ENCODE results near the gene CNMD. TPM values are rescaled to one million over a fixed set of nuclear protein-coding genes. Genes with fewer than 3 reads are reported as not detected.

CNMD gene
- total RNA-seq, 1 donor from 2014 or later, result not detected

DNA sequence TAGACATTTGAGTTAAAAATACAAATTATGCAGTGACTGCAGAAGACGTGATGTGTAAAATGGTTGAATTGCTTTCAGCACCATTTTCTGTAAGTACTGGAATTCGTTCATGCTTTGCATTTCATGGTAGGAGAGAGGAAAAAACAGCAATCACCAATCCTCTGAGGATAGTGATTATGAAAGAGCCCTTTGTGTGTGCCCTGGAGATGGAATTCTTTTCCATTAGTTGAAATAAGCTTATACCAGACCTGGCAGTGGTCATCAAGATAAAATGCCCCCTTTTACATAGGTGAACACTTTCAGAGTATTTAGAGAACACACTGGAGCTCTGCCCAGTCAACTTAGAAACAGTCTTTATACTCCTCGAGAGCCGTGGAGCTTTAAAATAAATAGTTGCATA is 1.7 kb downstream of the CNMD start:
- H3K4me3 Mint-ChIP-seq (ENCODE audit: unreplicated experiment), result no peak overlapping the region
- no peak for DNase-seq (ENCODE audit: extremely low spot score, unreplicated experiment)
- H3K4me1 Mint-ChIP-seq (ENCODE audit: unreplicated experiment), result no peaks in the 10 kb centered on the region
- no peak for TF ChIP-seq CTCF (IDR thresholded peaks at IDR 0.05)
- no peaks in the 10 kb centered on the region for H3K36me3 Mint-ChIP-seq (ENCODE audit: unreplicated experiment)
- peaks cover 11% of the 10 kb centered on the region for H3K27me3 Mint-ChIP-seq (ENCODE audit: unreplicated experiment)
- no peak overlapping the region for H3K27ac Mint-ChIP-seq (ENCODE audit: unreplicated experiment)
- H3K9me3 Mint-ChIP-seq (ENCODE audit: unreplicated experiment), result no peaks in the 10 kb centered on the region

- no peak overlapping the region for H3K27ac Mint-ChIP-seq (ENCODE audit: unreplicated experiment)
- no peaks in the 10 kb centered on the region for H3K9me3 Mint-ChIP-seq (ENCODE audit: unreplicated experiment)
- peaks cover 11% of the 10 kb centered on the region for H3K27me3 Mint-ChIP-seq (ENCODE audit: unreplicated experiment)
- no peak for DNase-seq (ENCODE audit: extremely low spot score, unreplicated experiment)
- no peaks in the 10 kb centered on the region for H3K36me3 Mint-ChIP-seq (ENCODE audit: unreplicated experiment)
- no peaks in the 10 kb centered on the region for H3K4me1 Mint-ChIP-seq (ENCODE audit: unreplicated experiment)
- no peak overlapping the region for H3K4me3 Mint-ChIP-seq (ENCODE audit: unreplicated experiment)
- TF ChIP-seq CTCF (IDR thresholded peaks at IDR 0.05), result no peak
Measured at GRCh38 chr13:52737451-52737850, 2.2 kb downstream of the CNMD start.

- Mint-ChIP-seq H3K9me3 (ENCODE audit: unreplicated experiment) (no peaks in the 10 kb centered on the region), H3K4me1 (ENCODE audit: unreplicated experiment) (no peaks in the 10 kb centered on the region), H3K27ac (ENCODE audit: unreplicated experiment) (no peak overlapping the region), H3K4me3 (ENCODE audit: unreplicated experiment) (no peak overlapping the region), H3K36me3 (ENCODE audit: unreplicated experiment) (no peaks in the 10 kb centered on the region), H3K27me3 (ENCODE audit: unreplicated experiment) (peaks cover 11% of the 10 kb centered on the region)
- DNase-seq (ENCODE audit: extremely low spot score, unreplicated experiment), result no peak
- TF ChIP-seq CTCF (IDR thresholded peaks at IDR 0.05), result no peak
Measured at GRCh38 chr13:52736891-52737290, 2.7 kb downstream of the CNMD start.

GRCh38 chr13:52734075-52734623 is 5.5 kb downstream of the CNMD start:
- Mint-ChIP-seq H3K4me3 (ENCODE audit: unreplicated experiment) (no peak overlapping the region), H3K4me1 (ENCODE audit: unreplicated experiment) (no peaks in the 10 kb centered on the region), H3K36me3 (ENCODE audit: unreplicated experiment) (no peaks in the 10 kb centered on the region), H3K27ac (ENCODE audit: unreplicated experiment) (no peak overlapping the region), H3K9me3 (ENCODE audit: unreplicated experiment) (no peaks in the 10 kb centered on the region), H3K27me3 (ENCODE audit: unreplicated experiment) (peaks cover 11% of the 10 kb centered on the region)
- TF ChIP-seq CTCF (IDR thresholded peaks at IDR 0.05), result no peak
- no peak for DNase-seq (ENCODE audit: extremely low spot score, unreplicated experiment)

GRCh38 chr13:52726258-52726657 is 13.4 kb downstream of the CNMD start:
- Mint-ChIP-seq H3K27ac (ENCODE audit: unreplicated experiment) (no peak overlapping the region), H3K27me3 (ENCODE audit: unreplicated experiment) (no peaks in the 10 kb centered on the region), H3K4me1 (ENCODE audit: unreplicated experiment) (no peaks in the 10 kb centered on the region), H3K4me3 (ENCODE audit: unreplicated experiment) (no peak overlapping the region), H3K36me3 (ENCODE audit: unreplicated experiment) (no peaks in the 10 kb centered on the region), H3K9me3 (ENCODE audit: unreplicated experiment) (no peaks in the 10 kb centered on the region)
- DNase-seq (ENCODE audit: extremely low spot score, unreplicated experiment), result no peak
- TF ChIP-seq CTCF (IDR thresholded peaks at IDR 0.05), result no peak

Measured in osteocyte (in vitro differentiated cells).